ENCODE measurements around the gene PDHX. TPM values are rescaled to one million over a fixed set of nuclear protein-coding genes. Genes with fewer than 3 reads are reported as not detected.
A peak's percentile ranks its signal among the peaks of the same experiment; 100 is the strongest.

Gene PDHX
- total RNA-seq (2021; ENCODE audit: unreplicated experiment) (63.0 TPM), Bru-seq, nascent RNA (percentile 93 among the genes with signal in this experiment), BruChase-seq, experiment 1, labeled RNA remaining after a 2-hour chase (percentile 84 among the genes with signal in this experiment), BruChase-seq, experiment 2, labeled RNA remaining after a 6-hour chase (percentile 79 among the genes with signal in this experiment)
- 35.1 TPM for polyA plus RNA-seq (2012; ENCODE audit: insufficient read length)
- long read RNA-seq, transcript PDHX-201 (11 exons, 2,389 nt) = major isoform, 93 of 154 reads
- long read RNA-seq, partial matches to known transcripts = 33 of 154 reads
- long read RNA-seq, other reads (novel, unspliced or antisense) = 22 of 154 reads

DNA sequence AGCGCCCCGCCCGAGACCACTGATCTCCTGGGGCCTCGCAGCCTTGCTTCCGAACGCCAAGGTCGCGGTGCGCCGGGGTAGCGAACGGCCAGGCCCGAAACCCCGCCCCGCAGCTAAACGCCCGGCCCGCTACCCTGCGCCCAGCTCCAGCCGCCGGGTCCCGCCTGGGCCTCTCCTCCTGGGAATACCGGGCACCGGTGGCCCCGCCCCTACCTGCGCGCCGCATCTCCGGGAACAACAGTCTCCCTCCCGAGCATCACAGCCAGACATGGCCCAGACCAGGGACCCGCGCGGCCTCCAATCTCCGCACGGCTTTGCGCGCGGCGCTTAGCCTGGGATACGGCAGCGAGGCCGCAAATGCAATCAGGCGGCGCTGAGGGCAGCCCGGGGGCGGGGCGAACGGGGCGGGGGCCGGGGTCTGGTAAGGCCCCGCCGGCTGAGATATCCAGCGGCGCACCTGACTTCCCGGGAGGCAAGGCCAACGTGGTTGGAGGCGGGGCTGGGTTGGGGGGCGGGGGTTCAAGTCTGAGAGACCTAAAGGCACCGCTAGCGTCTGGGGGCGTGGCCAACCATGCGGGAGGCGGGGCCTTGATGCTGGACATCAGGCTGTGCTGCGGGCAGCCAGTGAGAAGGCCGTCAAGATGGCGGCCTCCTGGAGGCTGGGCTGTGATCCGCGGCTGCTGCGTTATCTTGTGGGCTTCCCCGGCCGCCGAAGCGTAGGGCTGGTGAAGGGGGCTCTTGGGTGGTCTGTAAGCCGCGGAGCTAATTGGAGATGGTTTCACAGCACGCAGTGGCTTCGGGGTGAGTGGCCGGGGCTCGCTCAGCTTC lies at the start of gene PDHX, which contains the start of gene APIP:
PDHX (plus strand) TSS at position 604 of the 828 bp plus-strand sequence; CDS start at position 642, 38 bp downstream.
APIP (minus strand) TSS at position 365 of the 828 bp plus-strand sequence; CDS start at position 270, 95 bp downstream.
- Histone ChIP-seq H3K27ac (ENCODE audit: low read length) (peak within 1 kb of the TSS; percentile 99), H3K9me3 (ENCODE audit: control insufficient read depth, insufficient read depth, low read depth, low read length) (no peaks in the 10 kb centered on the region), H3K4me1 (ENCODE audit: control insufficient read depth, insufficient read depth, low read length) (peaks cover 26% of the 10 kb centered on the region), H3K27me3 (ENCODE audit: control insufficient read depth, insufficient read depth, low read length) (no peaks in the 10 kb centered on the region), H3K36me3 (ENCODE audit: control insufficient read depth, insufficient read depth, low read length) (peaks cover 13% of the 10 kb centered on the region), H3K4me3 (ENCODE audit: low read depth in 2 of 2, low read length in 2 of 2) (peak within 1 kb of the TSS; percentile 97 to 98)
- intact Hi-C loops (cut with micrococcal nuclease; ENCODE audit: unreplicated experiment) (no loop called here), in situ Hi-C loops (cut with HindIII; ENCODE audit: low pct_unique_long_range_greater_than_20kb, low sequenced_read_pairs) (no loop called here)
- DNase-seq (ENCODE audit: low read depth, low spot score) = peak; percentile 87
- ATAC-seq = peak; percentile 94
- ChIA-PET POLR2A (interaction anchor here (0.6 to 0.7 kb wide), 2 partner anchors 16 to 61 kb away, joined by 3 to 4 read pairs; no protein-coding TSS in a partner anchor), CTCF (no interaction called here)
- BruUV-seq (replicated peaks) = no TSS peak
- TF ChIP-seq, protein P1, sequence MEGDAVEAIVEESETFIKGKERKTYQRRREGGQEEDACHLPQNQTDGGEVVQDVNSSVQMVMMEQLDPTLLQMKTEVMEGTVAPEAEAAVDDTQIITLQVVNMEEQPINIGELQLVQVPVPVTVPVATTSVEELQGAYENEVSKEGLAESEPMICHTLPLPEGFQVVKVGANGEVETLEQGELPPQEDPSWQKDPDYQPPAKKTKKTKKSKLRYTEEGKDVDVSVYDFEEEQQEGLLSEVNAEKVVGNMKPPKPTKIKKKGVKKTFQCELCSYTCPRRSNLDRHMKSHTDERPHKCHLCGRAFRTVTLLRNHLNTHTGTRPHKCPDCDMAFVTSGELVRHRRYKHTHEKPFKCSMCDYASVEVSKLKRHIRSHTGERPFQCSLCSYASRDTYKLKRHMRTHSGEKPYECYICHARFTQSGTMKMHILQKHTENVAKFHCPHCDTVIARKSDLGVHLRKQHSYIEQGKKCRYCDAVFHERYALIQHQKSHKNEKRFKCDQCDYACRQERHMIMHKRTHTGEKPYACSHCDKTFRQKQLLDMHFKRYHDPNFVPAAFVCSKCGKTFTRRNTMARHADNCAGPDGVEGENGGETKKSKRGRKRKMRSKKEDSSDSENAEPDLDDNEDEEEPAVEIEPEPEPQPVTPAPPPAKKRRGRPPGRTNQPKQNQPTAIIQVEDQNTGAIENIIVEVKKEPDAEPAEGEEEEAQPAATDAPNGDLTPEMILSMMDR (IDR thresholded peaks at IDR 0.05) = no peak
- TF ChIP-seq POLR2AphosphoS5 (IDR thresholded peaks at IDR 0.05; ENCODE audit: low read depth, low read length) = peak; percentile 69
- TF ChIP-seq, protein P2, sequence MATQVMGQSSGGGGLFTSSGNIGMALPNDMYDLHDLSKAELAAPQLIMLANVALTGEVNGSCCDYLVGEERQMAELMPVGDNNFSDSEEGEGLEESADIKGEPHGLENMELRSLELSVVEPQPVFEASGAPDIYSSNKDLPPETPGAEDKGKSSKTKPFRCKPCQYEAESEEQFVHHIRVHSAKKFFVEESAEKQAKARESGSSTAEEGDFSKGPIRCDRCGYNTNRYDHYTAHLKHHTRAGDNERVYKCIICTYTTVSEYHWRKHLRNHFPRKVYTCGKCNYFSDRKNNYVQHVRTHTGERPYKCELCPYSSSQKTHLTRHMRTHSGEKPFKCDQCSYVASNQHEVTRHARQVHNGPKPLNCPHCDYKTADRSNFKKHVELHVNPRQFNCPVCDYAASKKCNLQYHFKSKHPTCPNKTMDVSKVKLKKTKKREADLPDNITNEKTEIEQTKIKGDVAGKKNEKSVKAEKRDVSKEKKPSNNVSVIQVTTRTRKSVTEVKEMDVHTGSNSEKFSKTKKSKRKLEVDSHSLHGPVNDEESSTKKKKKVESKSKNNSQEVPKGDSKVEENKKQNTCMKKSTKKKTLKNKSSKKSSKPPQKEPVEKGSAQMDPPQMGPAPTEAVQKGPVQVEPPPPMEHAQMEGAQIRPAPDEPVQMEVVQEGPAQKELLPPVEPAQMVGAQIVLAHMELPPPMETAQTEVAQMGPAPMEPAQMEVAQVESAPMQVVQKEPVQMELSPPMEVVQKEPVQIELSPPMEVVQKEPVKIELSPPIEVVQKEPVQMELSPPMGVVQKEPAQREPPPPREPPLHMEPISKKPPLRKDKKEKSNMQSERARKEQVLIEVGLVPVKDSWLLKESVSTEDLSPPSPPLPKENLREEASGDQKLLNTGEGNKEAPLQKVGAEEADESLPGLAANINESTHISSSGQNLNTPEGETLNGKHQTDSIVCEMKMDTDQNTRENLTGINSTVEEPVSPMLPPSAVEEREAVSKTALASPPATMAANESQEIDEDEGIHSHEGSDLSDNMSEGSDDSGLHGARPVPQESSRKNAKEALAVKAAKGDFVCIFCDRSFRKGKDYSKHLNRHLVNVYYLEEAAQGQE (IDR thresholded peaks at IDR 0.05; ENCODE audit: insufficient read depth in 1 of 2, low read depth in 2 of 2, low read length in 1 of 2) = no peak
- TF ChIP-seq TCF7L2 (IDR thresholded peaks at IDR 0.05; ENCODE audit: low read depth, low read length) = peak; percentile 80
- TF ChIP-seq SIN3A (IDR thresholded peaks at IDR 0.05; ENCODE audit: borderline replicate concordance, insufficient read depth, low read depth, low read length) = no peak

DNA sequence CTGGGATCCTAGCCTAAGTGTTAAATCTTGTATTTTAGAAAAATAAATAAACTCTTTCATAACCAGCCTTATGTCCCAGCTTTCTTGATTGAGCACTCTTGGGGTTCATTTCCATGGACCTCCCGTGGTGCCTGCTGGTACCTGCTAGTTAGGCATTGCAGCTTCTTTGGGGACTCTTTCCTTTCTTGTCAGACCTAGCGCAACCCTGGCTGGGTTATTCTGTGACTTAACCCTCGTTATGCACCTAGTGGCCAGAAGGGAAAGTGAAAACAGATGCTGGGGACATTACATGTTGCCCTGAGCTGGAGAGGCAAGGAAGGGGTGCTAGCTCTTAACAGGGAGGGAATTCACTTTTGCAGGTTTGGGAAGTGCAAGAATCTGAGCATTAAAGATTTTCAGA lies 47.0 kb upstream of the PDHX start:
- Histone ChIP-seq H3K27ac (ENCODE audit: low read length) (no peak overlapping the region), H3K4me1 (ENCODE audit: control insufficient read depth, insufficient read depth, low read length) (no peaks in the 10 kb centered on the region), H3K27me3 (ENCODE audit: control insufficient read depth, insufficient read depth, low read length) (no peaks in the 10 kb centered on the region), H3K4me3 (ENCODE audit: low read depth in 2 of 2, low read length in 2 of 2) (no peak overlapping the region), H3K36me3 (ENCODE audit: control insufficient read depth, insufficient read depth, low read length) (no peaks in the 10 kb centered on the region), H3K9me3 (ENCODE audit: control insufficient read depth, insufficient read depth, low read depth, low read length) (no peaks in the 10 kb centered on the region)
- in situ Hi-C loops (cut with HindIII; ENCODE audit: low pct_unique_long_range_greater_than_20kb, low sequenced_read_pairs) (no loop called here), intact Hi-C loops (cut with micrococcal nuclease; ENCODE audit: unreplicated experiment) (no loop called here)
- ChIA-PET CTCF (interaction anchor here (0.6 kb wide), 1 partner anchor 220 kb away, joined by 3 read pairs; no protein-coding TSS in a partner anchor), POLR2A (no interaction called here)
- DNase-seq (ENCODE audit: low read depth, low spot score) = no peak
- TF ChIP-seq, protein P1 (IDR thresholded peaks at IDR 0.05) = peak; percentile 36; the same call in 1 of the 2 replicates
- no peak for TF ChIP-seq TCF7L2 (IDR thresholded peaks at IDR 0.05; ENCODE audit: low read depth, low read length)
- BruUV-seq (replicated peaks) = no TSS peak
- peak; percentile 74; the same call in 1 of the 2 replicates for ATAC-seq

Data from Panc1 (cell line).